ENCODE results near the gene SAMD11.

Gene SAMD11

GRCh38 chr1:917466-918091 lies 6.1 kb upstream of the SAMD11 start:
- no peak for DNase-seq (ENCODE audit: low read depth)

DNA sequence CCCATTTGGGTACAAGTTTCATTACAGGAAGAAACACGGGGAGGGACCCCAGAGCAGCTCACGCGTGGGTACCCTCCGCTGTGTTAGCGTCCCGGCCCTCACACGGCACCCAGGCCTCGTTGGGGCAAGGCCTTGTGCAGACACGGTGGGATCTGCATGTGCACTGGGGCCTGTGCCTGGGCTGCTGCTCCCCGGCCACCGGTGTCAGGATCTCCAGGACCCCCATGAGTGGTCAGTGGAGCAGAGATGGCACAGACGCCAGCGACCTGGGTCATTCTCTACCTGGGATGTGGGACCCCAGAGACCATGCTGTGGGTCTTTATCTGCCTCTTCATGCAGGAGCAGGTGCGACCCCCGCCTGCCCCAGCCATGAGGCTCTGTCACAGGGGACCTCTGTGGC lies 5.4 kb upstream of the SAMD11 start:
- no peak for DNase-seq (ENCODE audit: low read depth)

- DNase-seq (ENCODE audit: low read depth), result no peak
Measured at GRCh38 chr1:918843-919242, 4.9 kb upstream of the SAMD11 start.

GRCh38 chr1:919271-919872 lies 4.4 kb upstream of the SAMD11 start:
- no peak for DNase-seq (ENCODE audit: low read depth)

GRCh38 chr1:920010-920409 lies 3.7 kb upstream of the SAMD11 start:
- DNase-seq (ENCODE audit: low read depth), result no peak

- DNase-seq (ENCODE audit: low read depth), result no peak
Measured at GRCh38 chr1:920521-920920, 3.2 kb upstream of the SAMD11 start.

- no peak for DNase-seq (ENCODE audit: low read depth)
Measured at GRCh38 chr1:921011-921837, 2.5 kb upstream of the SAMD11 start.

GRCh38 chr1:923991-924655 lies 400 bp downstream of the SAMD11 start:
- DNase-seq (ENCODE audit: low read depth), result no peak

DNA sequence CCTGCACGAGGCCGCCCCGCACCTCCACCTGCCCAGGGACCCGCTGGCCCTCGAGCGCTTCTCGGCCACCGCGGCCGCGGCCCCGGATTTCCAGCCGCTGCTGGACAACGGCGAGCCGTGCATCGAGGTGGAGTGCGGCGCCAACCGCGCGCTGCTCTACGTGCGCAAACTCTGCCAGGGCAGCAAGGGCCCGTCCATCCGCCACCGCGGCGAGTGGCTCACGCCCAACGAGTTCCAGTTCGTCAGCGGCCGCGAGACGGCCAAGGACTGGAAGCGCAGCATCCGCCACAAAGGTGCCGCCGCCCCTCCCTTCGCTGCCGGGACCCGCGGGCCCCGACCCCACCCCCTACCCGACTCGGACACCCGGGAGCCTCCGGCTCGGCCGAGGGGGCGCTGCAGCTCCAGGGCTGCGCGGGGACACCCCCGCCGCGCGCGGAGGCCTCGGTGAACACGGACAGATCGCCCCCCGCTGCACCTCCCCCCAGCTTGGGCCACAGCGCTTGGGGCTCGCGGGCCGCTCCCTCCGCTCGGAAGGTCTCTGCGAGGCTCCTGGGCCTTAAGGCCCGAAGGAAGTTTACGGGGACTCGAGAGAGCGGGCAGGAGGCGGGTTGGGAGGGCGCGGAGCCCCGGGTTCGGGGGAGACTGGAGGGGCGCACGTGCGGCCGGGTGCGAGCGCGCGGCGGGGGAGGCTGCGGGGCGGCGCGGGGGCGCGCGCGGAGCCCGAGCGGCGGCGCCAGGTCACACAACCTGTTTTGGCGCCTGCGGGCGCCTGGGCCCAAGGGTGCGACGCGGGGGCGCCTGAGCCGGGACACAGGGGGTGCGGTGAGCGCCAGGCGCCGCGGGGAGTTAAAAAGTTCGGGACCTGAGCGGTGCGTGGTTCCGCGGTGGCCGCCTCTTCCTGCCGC lies 1.2 kb downstream of the SAMD11 start:
- no peak for DNase-seq (ENCODE audit: low read depth)

GRCh38 chr1:925561-926421 lies 2.1 kb downstream of the SAMD11 start:
- no peak for DNase-seq (ENCODE audit: low read depth)

GRCh38 chr1:927234-927633 lies 3.5 kb downstream of the SAMD11 start:
- DNase-seq (ENCODE audit: low read depth), result no peak

GRCh38 chr1:927748-928147 lies 4.0 kb downstream of the SAMD11 start:
- no peak for DNase-seq (ENCODE audit: low read depth)

DNA sequence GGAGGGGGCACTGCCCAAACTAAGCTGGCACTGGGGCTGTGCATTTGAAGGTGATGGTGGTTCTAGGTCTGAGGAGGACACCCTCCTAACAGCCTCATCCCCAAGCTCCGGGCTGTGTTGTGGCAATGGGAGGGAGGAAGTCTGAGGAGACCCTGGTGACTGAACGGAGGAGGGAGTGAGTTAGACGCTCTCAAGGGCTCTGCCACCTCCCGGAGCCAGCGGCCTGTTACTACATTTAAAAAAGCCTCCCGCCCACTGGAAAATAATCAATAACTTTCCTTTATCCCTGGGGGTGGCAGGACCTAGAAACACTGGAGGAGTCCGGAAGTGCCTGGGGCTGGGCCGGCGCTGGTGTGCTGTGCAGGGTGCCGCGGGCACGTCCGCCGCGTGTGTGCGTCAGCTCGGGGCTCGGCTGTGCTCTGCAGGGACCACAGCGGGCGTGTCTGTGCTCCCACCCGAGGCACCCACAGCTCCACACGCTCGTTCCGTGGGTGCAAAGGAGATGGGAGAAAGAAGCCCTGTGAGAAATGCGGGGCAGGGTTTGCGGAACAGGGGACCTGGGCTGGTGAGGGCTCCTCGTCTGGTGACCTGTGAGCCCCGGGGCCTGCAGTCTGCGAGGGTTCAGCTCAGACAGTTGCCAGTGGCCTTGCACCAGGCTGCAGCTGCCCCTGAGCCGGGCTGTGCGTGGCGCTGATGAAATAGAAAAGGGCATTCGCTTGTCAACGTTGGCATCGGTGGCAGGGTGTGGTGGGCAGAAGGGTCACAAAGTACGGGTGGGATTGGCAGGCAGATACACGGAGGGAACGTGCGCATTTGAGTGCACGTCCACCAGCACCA lies 5.3 kb downstream of the SAMD11 start:
- no peak for DNase-seq (ENCODE audit: low read depth)

DNA sequence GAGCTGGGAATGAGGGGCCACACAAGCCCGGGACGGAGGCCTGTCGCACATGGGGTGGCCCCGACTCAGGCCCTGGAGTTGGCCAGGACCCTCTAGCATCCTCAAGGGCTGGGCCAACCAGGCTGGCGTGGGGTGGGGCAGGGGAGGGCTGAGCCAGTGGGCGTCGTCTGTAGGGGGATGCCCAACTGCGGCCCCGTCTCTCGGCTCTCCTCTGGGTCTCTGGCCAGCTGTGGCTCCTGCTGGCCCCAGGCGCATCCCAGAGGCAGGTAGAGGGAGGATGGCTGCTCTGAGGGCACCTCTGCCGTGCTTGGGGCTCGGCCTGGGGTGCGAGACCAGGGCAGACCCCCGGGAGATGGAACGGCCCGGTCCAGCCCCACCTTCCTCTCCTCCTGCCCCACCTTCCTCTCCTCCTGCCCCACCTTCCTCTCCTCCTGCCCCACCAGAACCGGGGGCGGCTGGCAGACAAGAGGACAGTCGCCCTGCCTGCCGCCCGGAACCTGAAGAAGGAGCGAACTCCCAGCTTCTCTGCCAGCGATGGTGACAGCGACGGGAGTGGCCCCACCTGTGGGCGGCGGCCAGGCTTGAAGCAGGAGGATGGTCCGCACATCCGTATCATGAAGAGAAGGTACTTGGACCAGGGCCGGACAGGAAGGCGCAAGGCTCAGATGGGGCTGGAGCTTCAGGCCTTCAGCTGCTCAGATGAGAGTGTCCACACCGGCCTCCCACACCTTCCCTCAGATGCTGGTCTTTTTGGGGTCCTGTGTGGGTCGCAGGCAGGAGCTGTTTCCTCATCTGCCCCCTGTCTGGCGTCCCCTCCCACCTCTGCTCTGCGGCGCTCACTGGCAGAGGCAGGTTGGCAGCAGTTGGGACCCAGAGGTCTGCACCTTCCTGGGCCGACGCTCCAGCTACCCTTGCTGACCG lies 6.2 kb downstream of the SAMD11 start:
- no peak for DNase-seq (ENCODE audit: low read depth)

- DNase-seq (ENCODE audit: low read depth), result no peak
Measured at GRCh38 chr1:930633-931138, 7.0 kb downstream of the SAMD11 start.

- DNase-seq (ENCODE audit: low read depth), result no peak
Measured at GRCh38 chr1:931380-932172, 7.9 kb downstream of the SAMD11 start.

DNA sequence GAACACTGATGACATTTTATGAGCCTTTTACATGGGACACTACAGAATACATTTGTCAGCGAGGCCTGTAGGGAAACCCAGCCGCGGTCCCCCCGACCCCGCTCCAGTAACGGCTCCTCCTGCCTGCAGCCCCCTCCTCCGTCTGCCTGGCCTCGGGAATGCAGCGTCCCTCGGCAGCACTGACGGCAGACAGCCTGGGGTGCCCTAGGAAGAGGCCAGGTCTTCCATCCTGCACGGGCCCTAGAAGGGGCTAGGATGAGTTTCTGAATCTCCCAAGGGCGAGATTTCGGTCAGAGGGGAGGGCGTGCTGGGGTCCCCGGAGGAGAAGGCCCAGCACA lies 8.4 kb downstream of the SAMD11 start:
- DNase-seq (ENCODE audit: low read depth), result no peak

All from activated T-cell treated with anti-CD3 and anti-CD28 coated beads for 48 hours (primary cell).